Hepatocyte (in vitro differentiated cells): ENCODE data around the gene CERK.

Source experiments
- EZH2 ChIP-seq: fragments of 200-600 bp; sonication (generic); IDR thresholded peaks from 2 replicates; pipeline ENCODE4 v1.6.1; 2016; ENCODE audit warnings: antibody characterized with exemption, mild to moderate bottlenecking, borderline replicate concordance
- TF ChIP-seq, protein P1 (sequence below): fragments of 200-600 bp; sonication (generic); IDR thresholded peaks from 2 replicates; pipeline ENCODE4 v1.5.1; 2016; ENCODE audit warnings: antibody characterized with exemption, mild to moderate bottlenecking; ENCODE audit not compliant: poor library complexity

DNA sequence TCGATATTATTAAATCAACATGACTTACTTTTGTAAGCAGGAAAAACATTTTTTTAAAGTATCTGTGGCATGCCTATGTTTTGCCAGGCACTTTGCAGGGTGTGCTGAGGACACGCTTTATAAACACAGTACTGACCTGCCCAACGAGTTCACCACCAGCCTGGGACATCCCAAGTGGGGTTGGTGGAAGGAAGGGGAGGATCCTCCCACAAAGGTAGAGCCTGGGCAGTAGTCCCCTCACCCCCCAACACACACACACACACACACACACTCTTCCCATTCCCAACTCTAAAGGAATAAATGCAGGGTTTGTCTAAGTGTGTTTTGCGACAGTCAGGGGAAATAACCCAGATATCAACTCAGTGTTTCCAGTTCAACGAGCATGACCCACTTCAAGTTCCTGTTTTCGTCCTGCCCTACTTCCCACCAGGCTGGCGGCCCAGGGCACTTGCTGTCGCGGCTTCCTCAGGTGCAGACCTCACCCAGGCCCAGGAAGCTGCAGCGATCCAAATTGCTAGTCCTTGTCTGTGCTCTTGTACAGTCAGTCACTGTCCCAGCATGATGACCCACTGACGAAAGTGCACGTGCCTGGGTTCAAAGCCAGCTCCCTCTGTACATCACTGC, 3.1 kb downstream of the CERK start:
- no peak for TF ChIP-seq EZH2
- TF ChIP-seq, protein P1, sequence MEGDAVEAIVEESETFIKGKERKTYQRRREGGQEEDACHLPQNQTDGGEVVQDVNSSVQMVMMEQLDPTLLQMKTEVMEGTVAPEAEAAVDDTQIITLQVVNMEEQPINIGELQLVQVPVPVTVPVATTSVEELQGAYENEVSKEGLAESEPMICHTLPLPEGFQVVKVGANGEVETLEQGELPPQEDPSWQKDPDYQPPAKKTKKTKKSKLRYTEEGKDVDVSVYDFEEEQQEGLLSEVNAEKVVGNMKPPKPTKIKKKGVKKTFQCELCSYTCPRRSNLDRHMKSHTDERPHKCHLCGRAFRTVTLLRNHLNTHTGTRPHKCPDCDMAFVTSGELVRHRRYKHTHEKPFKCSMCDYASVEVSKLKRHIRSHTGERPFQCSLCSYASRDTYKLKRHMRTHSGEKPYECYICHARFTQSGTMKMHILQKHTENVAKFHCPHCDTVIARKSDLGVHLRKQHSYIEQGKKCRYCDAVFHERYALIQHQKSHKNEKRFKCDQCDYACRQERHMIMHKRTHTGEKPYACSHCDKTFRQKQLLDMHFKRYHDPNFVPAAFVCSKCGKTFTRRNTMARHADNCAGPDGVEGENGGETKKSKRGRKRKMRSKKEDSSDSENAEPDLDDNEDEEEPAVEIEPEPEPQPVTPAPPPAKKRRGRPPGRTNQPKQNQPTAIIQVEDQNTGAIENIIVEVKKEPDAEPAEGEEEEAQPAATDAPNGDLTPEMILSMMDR: no peak
